SH-SY5Y (cell line): ENCODE data around the gene ADK.

Experiments
- GATA2 ChIP-seq: IDR thresholded peaks from 2 replicates; pipeline ENCODE4 v1.6.1; 2011; ENCODE audit warnings: mild to moderate bottlenecking, low read depth, low read length
- GATA3 ChIP-seq: IDR thresholded peaks from 2 replicates; pipeline ENCODE4 v1.6.1; 2011; ENCODE audit warnings: low read depth, mild to moderate bottlenecking, low read length, moderate library complexity

- TF ChIP-seq GATA2 (no peak), GATA3 (no peak)
These were observed 438.8 kb downstream of the ADK start for GRCh38 chr10:74589851-74590250.
